CD14-positive monocyte (primary cell): ENCODE results near the gene FXR2. TPM values are rescaled to one million over a fixed set of nuclear protein-coding genes. Genes with fewer than 3 reads are reported as not detected.

Experiments used
- DNase-seq, 3 donors: peaks; one replicate each; pipeline ENCODE4 v3.0.0-alpha.2; 2011 to 2022
- H2AFZ ChIP-seq: 2 replicates; pipeline ENCODE4 v1.6.0; 2012; ENCODE audit warnings: mild to moderate bottlenecking, low read depth, low read length, inconsistent platforms; ENCODE audit not compliant: insufficient read depth, poor library complexity, severe bottlenecking
- H3K27ac ChIP-seq, 2 donors: 1 replicate in 1 of 2; 2 replicates in 1 of 2; pipeline ENCODE4 v1.5.1; 2012 to 2013; ENCODE audit warnings: low read length in 2 of 2, control low read depth in 1 of 2, inconsistent platforms in 1 of 2, low read depth in 1 of 2, mild to moderate bottlenecking in 1 of 2
- H3K27me3 ChIP-seq, 2 donors: one replicate each; pipeline versions ENCODE4 v1.6.0 to v1.6.1; 2011 to 2013; ENCODE audit warnings: low read length in 2 of 2; ENCODE audit not compliant: control insufficient read depth in 2 of 2, insufficient read depth in 2 of 2
- H3K36me3 ChIP-seq, 2 donors: replicated peaks in 1 of 2; 1 replicate in 1 of 2; 2 replicates in 1 of 2; pipeline versions ENCODE4 v1.5.1 to v1.6.1; 2012 to 2013; ENCODE audit warnings: low read length in 2 of 2, control low read depth in 1 of 2, inconsistent platforms in 1 of 2, mild to moderate bottlenecking in 1 of 2; ENCODE audit not compliant: insufficient read depth in 2 of 2, control insufficient read depth in 1 of 2
- H3K4me1 ChIP-seq, 2 donors: 1 replicate in 1 of 2; 2 replicates in 1 of 2; pipeline versions ENCODE4 v1.5.1 to v1.6.1; 2012 to 2013; ENCODE audit warnings: low read length in 2 of 2, control low read depth in 1 of 2, inconsistent platforms in 1 of 2, mild to moderate bottlenecking in 1 of 2, moderate library complexity in 1 of 2; ENCODE audit not compliant: insufficient read depth in 2 of 2, control insufficient read depth in 1 of 2
- H3K4me2 ChIP-seq: replicated peaks from 2 replicates; pipeline ENCODE3; 2012; ENCODE audit warnings: low read length, moderate library complexity, mild to moderate bottlenecking; ENCODE audit not compliant: poor library complexity, severe bottlenecking; ENCODE audit errors: extremely low read depth
- H3K4me3 ChIP-seq, 3 experiments: fragments of 200-600 bp in 1 of 3; sonication (generic) in 1 of 3; replicated peaks in 1 of 3; 1 replicate in 2 of 3; 2 replicates in 1 of 3; pipeline ENCODE4 v1.5.1; 2011 to 2013; ENCODE audit warnings: low read length in 3 of 3, mild to moderate bottlenecking in 3 of 3, control low read depth in 2 of 3, low read depth in 2 of 3, inconsistent platforms in 1 of 3, moderate library complexity in 1 of 3
- H3K79me2 ChIP-seq: 2 replicates; pipeline ENCODE4 v1.6.0; 2012; ENCODE audit warnings: mild to moderate bottlenecking, control low read depth, inconsistent platforms, low read length, moderate library complexity; ENCODE audit not compliant: insufficient read depth
- H3K9ac ChIP-seq: 2 replicates; pipeline ENCODE4 v1.6.0; 2017; ENCODE audit warnings: low read length, mild to moderate bottlenecking; ENCODE audit not compliant: insufficient read depth, poor library complexity, severe bottlenecking
- H3K9me3 ChIP-seq, 2 donors: replicated peaks in 1 of 2; 1 replicate in 1 of 2; 2 replicates in 1 of 2; pipeline versions ENCODE4 v1.5.1 to v1.6.1; 2012 to 2013; ENCODE audit warnings: low read length in 2 of 2, control low read depth in 1 of 2; ENCODE audit not compliant: control insufficient read depth in 1 of 2, insufficient read depth in 1 of 2
- H4K20me1 ChIP-seq: 2 replicates; pipeline ENCODE4 v1.6.0; 2012; ENCODE audit warnings: mild to moderate bottlenecking, low read length, control low read depth, moderate library complexity; ENCODE audit not compliant: insufficient read depth
- H3K27ac Mint-ChIP-seq, 7 donors: one replicate each; pipeline ENCODE4 v1.8.0; 2020; ENCODE audit warnings: mild to moderate bottlenecking in 7 of 7, mixed read lengths in 7 of 7, moderate library complexity in 6 of 7, inconsistent platforms in 2 of 7
- H3K27me3 Mint-ChIP-seq, 3 donors: one replicate each; pipeline ENCODE4 v1.8.0; 2021 to 2022; ENCODE audit warnings: low read depth in 3 of 3, mild to moderate bottlenecking in 3 of 3, mixed read lengths in 3 of 3, moderate library complexity in 3 of 3, inconsistent platforms in 1 of 3
- H3K36me3 Mint-ChIP-seq, 2 donors: one replicate each; pipeline ENCODE4 v1.8.0; 2020; ENCODE audit warnings: mixed read lengths in 2 of 2, inconsistent platforms in 1 of 2, mild to moderate bottlenecking in 1 of 2
- H3K4me1 Mint-ChIP-seq: one replicate; pipeline ENCODE4 v1.8.0; 2020; ENCODE audit warnings: mild to moderate bottlenecking, mixed read lengths
- H3K4me3 Mint-ChIP-seq, 2 donors: one replicate each; pipeline ENCODE4 v1.8.0; 2020; ENCODE audit warnings: mild to moderate bottlenecking in 2 of 2, mixed read lengths in 2 of 2, moderate library complexity in 1 of 2
- H3K9me3 Mint-ChIP-seq, 7 donors: one replicate each; pipeline ENCODE4 v1.8.0; 2020 to 2022; ENCODE audit warnings: mixed read lengths in 7 of 7, mild to moderate bottlenecking in 6 of 7, moderate library complexity in 6 of 7, inconsistent platforms in 2 of 7
- CTCF ChIP-seq: fragments of 200-600 bp; IDR thresholded peaks from one replicate; pipeline ENCODE4 v1.8.0; 2022; ENCODE audit warnings: antibody characterized with exemption, mild to moderate bottlenecking
- WGBS: methylation state at CpG from one replicate; pipeline ENCODE4 v1.1.5; 2013; ENCODE audit warnings: missing lambda C conversion rate; ENCODE audit not compliant: insufficient coverage; 5-methylcytosine and 5-hydroxymethylcytosine counted together
- intact Hi-C, 2 donors: fragments of 100-400 bp; cut with micrococcal nuclease; formaldehyde crosslinking; loops; one replicate each; pipeline versions ENCODE4 v1.15.0 to v1.15.1; 2023
- polyA plus RNA-seq, 3 donors: library from polyadenylated mRNA; depleted of rRNA in 1 of 3; unstranded in 2 of 3; stranded (reverse) in 1 of 3; fragments of 300-500 nt in 2 of 3; fragments of >200 nt in 1 of 3; fragmentation: Illumina TruSeq in 2 of 3; gene quantifications; 1 replicate in 2 of 3; 2 replicates in 1 of 3; pipeline ENCODE4 v1.2.3, GENCODE V29; 2012 to 2021

FXR2 gene
- polyA plus RNA-seq, 3 donors = 6.2 to 23.0 (median 9.2) TPM

- TF ChIP-seq CTCF = no peak
Measured at GRCh38 chr17:7613769-7614424, 800 bp downstream of the FXR2 start.

DNA sequence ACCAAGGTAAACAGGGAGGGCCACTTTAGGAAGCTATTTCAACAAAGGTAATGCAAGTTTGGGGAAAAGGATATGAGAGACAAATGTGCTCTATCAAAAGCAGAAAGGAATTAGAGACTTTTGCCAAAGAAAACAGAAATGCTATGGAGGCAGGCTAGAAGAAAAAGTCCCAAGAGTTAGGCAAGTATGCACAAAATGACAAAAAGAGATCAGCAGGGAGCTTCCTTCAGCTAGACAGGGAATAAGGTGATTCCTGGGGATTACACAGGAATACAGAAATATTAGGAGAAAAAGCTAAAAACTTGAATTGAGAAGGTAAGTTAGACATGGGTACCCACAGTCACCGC is 2.4 kb downstream of the FXR2 start:
- peaks cover 25 to 34% of the 10 kb centered on the region in 2 donors for H3K4me1 ChIP-seq
- peaks cover 64% of the 10 kb centered on the region for H3K79me2 ChIP-seq
- H3K4me3 ChIP-seq = no peak overlapping the region
- no peak overlapping the region for H2AFZ ChIP-seq
- H3K9me3 Mint-ChIP-seq = no peaks in the 10 kb centered on the region
- no peaks in the 10 kb centered on the region for H3K9me3 ChIP-seq
- peak overlapping the region in 3 of 7 donors; percentile 0 to 73 (median 3) for H3K27ac Mint-ChIP-seq
- no peak overlapping the region for H3K27ac ChIP-seq
- peaks cover 3 to 12% of the 10 kb centered on the region in 2 donors for H3K36me3 ChIP-seq
- peaks cover 9 to 18% of the 10 kb centered on the region in 2 donors for H3K36me3 Mint-ChIP-seq
- H3K27me3 Mint-ChIP-seq = peaks cover 0 to 2% (median 0%) of the 10 kb centered on the region in 3 donors
- 88% methylated on average over 1 of the region's 1 CpG for WGBS
- H3K4me3 Mint-ChIP-seq = no peak overlapping the region
- no peak for DNase-seq
- H3K4me1 Mint-ChIP-seq = peaks cover 38% of the 10 kb centered on the region
- H3K4me2 ChIP-seq = no peak overlapping the region
- H4K20me1 ChIP-seq = peaks cover 48% of the 10 kb centered on the region
- intact Hi-C loops = no loop called here
- H3K27me3 ChIP-seq = no peaks in the 10 kb centered on the region
- no peak for TF ChIP-seq CTCF
- no peak overlapping the region for H3K9ac ChIP-seq

More at GRCh38 chr17:7613769-7614424, 800 bp downstream of the FXR2 start:
- peak overlapping the region; percentile 89 for H3K4me2 ChIP-seq
- peaks cover 3 to 12% of the 10 kb centered on the region in 2 donors for H3K36me3 ChIP-seq
- peak overlapping the region; percentile 76 for H2AFZ ChIP-seq
- peaks cover 25 to 34% of the 10 kb centered on the region in 2 donors for H3K4me1 ChIP-seq
- H3K9me3 Mint-ChIP-seq = no peaks in the 10 kb centered on the region
- H4K20me1 ChIP-seq = peaks cover 42% of the 10 kb centered on the region
- no peaks in the 10 kb centered on the region for H3K27me3 ChIP-seq
- H3K36me3 Mint-ChIP-seq = peaks cover 9 to 18% of the 10 kb centered on the region in 2 donors
- peak overlapping the region; percentile 85 for H3K9ac ChIP-seq
- peak overlapping the region; percentile 59 to 82 (median 76) for H3K4me3 ChIP-seq
- WGBS = 12% methylated on average over 20 of the region's 20 CpGs
- peak overlapping the region; percentile 14 to 69 for H3K27ac ChIP-seq
- intact Hi-C loops = loop anchor here in 1 of 2 donors (2.0 kb wide), 1 partner anchor 73 kb away; the partner anchor contains the start of gene TP53
- H3K4me1 Mint-ChIP-seq = peaks cover 38% of the 10 kb centered on the region
- peak overlapping the region; percentile 83 to 92 for H3K4me3 Mint-ChIP-seq
- DNase-seq = no peak
- no peaks in the 10 kb centered on the region for H3K9me3 ChIP-seq
- peaks cover 52% of the 10 kb centered on the region for H3K79me2 ChIP-seq
- H3K27ac Mint-ChIP-seq = peak overlapping the region; percentile 68 to 92 (median 85)
- H3K27me3 Mint-ChIP-seq = peaks cover 0 to 2% (median 1%) of the 10 kb centered on the region in 3 donors
